Fibroblast of lung (primary cell): ENCODE results near the gene SKP1. TPM values are rescaled to one million over a fixed set of nuclear protein-coding genes. Genes with fewer than 3 reads are reported as not detected.

ENCODE experiments used
- DNase-seq, 2 donors: peaks; one replicate each; pipeline versions ENCODE4 v3.0.0 to v3.0.0-alpha.2; 2010; ENCODE audit warnings: low read depth in 2 of 2
- H2AFZ ChIP-seq: 2 replicates; pipeline ENCODE4 v1.5.1; 2012; ENCODE audit warnings: low read length, control low read depth, inconsistent platforms
- H3K27ac ChIP-seq: 2 replicates; pipeline ENCODE4 v1.5.1; 2011; ENCODE audit warnings: low read length, control low read depth; ENCODE audit not compliant: insufficient read depth
- H3K27me3 ChIP-seq: 2 replicates; pipeline ENCODE4 v1.5.1; 2011; ENCODE audit warnings: mild to moderate bottlenecking, low read length; ENCODE audit not compliant: control insufficient read depth, insufficient read depth
- H3K36me3 ChIP-seq: 2 replicates; pipeline ENCODE4 v1.5.1; 2011; ENCODE audit warnings: low read length; ENCODE audit not compliant: control insufficient read depth, insufficient read depth
- H3K4me1 ChIP-seq: 2 replicates; pipeline ENCODE4 v1.5.1; 2011; ENCODE audit warnings: low read length; ENCODE audit not compliant: control insufficient read depth, insufficient read depth; ENCODE audit errors: extremely low read depth
- H3K4me2 ChIP-seq: 2 replicates; pipeline ENCODE4 v1.5.1; 2011; ENCODE audit warnings: low read length, control low read depth; ENCODE audit not compliant: insufficient read depth; ENCODE audit errors: extremely low read depth
- H3K4me3 ChIP-seq, 4 experiments: fragments of 200-600 bp in 1 of 4; sonication (generic) in 1 of 4; replicated peaks in 1 of 4; 2 replicates each; pipeline ENCODE4 v1.5.1; 2011 to 2016; ENCODE audit warnings: low read length in 4 of 4, low read depth in 3 of 4, mild to moderate bottlenecking in 3 of 4, control low read depth in 2 of 4, inconsistent platforms in 1 of 4, mixed read lengths in 1 of 4; ENCODE audit not compliant: insufficient read depth in 1 of 4; ENCODE audit errors: control extremely low read depth in 1 of 4
- H3K79me2 ChIP-seq: 2 replicates; pipeline ENCODE4 v1.5.1; 2012; ENCODE audit warnings: mild to moderate bottlenecking, low read length, inconsistent platforms; ENCODE audit not compliant: control insufficient read depth, insufficient read depth
- H3K9ac ChIP-seq: 2 replicates; pipeline ENCODE4 v1.5.1; 2011; ENCODE audit warnings: mild to moderate bottlenecking, low read length, control low read depth; ENCODE audit not compliant: insufficient read depth
- H3K9me3 ChIP-seq: 2 replicates; pipeline ENCODE4 v1.5.1; 2012; ENCODE audit warnings: low read depth, low read length; ENCODE audit not compliant: control insufficient read depth, insufficient read depth
- H4K20me1 ChIP-seq: 2 replicates; pipeline ENCODE4 v1.5.1; 2011; ENCODE audit warnings: low read length; ENCODE audit not compliant: control insufficient read depth, insufficient read depth; ENCODE audit errors: extremely low read depth
- EZH2 ChIP-seq: IDR thresholded peaks from 2 replicates; pipeline ENCODE4 v1.5.1; 2012; ENCODE audit warnings: low read length, control low read depth, mild to moderate bottlenecking; ENCODE audit errors: missing control alignments
- polyA plus RNA-seq, 2 donors: library from polyadenylated mRNA; depleted of rRNA in 1 of 2; stranded (reverse) in 1 of 2; unstranded in 1 of 2; fragments of >200 nt; gene quantifications; 2 replicates each; pipeline ENCODE4 v1.2.1, GENCODE V29; 2011 to 2012; ENCODE audit warnings: missing spikeins in 1 of 2
- total RNA-seq: library from RNA; depleted of rRNA; stranded (reverse); fragments of >200 nt; gene quantifications from 2 replicates; pipeline ENCODE4 v1.2.1, GENCODE V29; 2014
- TF ChIP-seq, protein P1 (sequence below), 2 donors: IDR thresholded peaks in 1 of 2; conservative IDR thresholded peaks in 1 of 2; 1 replicate in 1 of 2; 2 replicates in 1 of 2; pipeline ENCODE4 v1.5.1; 2011 to 2012; ENCODE audit warnings: low read length in 2 of 2, control low read depth in 1 of 2, inconsistent platforms in 1 of 2, low read depth in 1 of 2, mild to moderate bottlenecking in 1 of 2

SKP1 gene
- total and polyA plus RNA-seq, 2 donors (not counting 1 experiment from before 2014, with no cell fraction given): 259 to 985 TPM

DNA sequence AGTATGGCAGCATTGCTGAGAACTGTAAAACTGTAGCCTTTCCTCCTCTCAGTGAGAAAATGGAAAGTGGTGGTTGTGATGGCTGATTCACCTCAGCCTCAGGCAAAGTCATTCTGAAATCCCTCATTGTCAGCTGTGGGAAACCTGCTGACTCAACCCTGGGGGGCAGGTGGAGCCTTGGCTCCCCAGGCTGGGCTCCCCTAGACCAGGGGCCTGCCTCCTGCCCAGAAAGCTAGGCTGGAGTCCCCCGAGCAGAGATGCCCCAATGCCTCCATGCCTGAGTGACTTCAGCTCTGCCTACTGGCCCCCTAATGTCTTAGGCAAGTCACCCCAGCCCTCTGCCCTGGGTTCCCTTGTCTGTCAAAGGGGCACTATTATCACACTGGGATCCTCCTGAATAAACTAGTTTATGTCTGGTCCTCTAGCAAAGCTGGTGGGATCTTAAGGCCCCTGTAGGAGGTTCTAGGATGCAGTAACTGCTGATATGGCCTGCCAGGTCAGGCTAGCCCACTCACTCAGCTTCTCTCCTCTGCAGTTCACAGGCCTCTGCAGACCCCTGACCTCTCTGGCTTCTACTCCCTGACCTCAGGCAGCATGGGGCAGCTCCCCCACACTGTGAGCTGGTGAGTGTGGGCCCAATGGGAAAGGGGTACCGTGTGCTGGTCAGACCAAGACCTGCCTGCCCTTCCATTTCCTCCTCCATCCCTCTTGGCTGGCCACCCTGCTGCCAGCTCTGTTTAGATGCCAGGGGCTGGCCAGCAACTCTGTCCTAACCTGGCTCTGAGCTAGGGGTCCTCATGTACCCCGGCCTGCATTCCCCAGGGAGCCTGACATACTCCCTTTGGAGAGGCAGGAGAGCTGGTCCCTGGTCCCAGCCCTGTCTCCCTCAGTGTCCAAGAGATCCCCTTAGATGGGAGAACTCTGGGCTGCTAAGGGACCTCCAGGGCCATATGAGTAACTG is 38.1 kb downstream of the SKP1 start:
- Histone ChIP-seq H3K9ac (no peak overlapping the region), H3K36me3 (peaks cover 16% of the 10 kb centered on the region), H2AFZ (no peak overlapping the region), H3K27me3 (no peaks in the 10 kb centered on the region), H3K4me2 (no peak overlapping the region), H3K4me1 (peaks cover 8% of the 10 kb centered on the region), H3K27ac (no peak overlapping the region), H3K79me2 (no peaks in the 10 kb centered on the region), H4K20me1 (no peaks in the 10 kb centered on the region), H3K4me3 (no peak overlapping the region), H3K9me3 (no peaks in the 10 kb centered on the region)
- peak in 1 of 2 donors; percentile 68 for DNase-seq
- no peak for TF ChIP-seq EZH2
- TF ChIP-seq, protein P1, sequence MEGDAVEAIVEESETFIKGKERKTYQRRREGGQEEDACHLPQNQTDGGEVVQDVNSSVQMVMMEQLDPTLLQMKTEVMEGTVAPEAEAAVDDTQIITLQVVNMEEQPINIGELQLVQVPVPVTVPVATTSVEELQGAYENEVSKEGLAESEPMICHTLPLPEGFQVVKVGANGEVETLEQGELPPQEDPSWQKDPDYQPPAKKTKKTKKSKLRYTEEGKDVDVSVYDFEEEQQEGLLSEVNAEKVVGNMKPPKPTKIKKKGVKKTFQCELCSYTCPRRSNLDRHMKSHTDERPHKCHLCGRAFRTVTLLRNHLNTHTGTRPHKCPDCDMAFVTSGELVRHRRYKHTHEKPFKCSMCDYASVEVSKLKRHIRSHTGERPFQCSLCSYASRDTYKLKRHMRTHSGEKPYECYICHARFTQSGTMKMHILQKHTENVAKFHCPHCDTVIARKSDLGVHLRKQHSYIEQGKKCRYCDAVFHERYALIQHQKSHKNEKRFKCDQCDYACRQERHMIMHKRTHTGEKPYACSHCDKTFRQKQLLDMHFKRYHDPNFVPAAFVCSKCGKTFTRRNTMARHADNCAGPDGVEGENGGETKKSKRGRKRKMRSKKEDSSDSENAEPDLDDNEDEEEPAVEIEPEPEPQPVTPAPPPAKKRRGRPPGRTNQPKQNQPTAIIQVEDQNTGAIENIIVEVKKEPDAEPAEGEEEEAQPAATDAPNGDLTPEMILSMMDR (conservative IDR thresholded peaks at IDR 0.05 in 1 of 2, IDR thresholded peaks at IDR 0.05 in 1 of 2; ENCODE audit: low read depth in 1 of 2, low read length in 2 of 2): no peak

DNA sequence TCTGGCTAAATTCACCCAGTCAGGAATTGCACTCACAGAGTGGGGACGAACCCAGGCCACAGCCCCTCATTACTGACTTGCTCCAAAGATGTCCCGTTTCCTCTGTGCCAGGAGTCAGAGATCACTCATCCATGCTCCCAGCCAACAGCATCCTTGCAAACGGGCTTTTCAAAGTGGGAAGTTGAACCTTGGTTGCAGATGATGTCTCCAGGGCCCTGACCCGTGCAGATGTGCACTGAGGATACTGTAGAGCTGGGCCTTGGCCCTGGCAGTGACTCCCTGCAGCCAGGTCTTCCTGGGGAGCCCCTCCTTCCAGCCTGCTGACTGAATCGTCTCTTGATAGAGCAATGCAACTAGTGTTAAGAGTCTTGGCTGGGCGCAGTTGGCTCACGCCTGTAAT is 40.0 kb downstream of the SKP1 start:
- H3K4me1 ChIP-seq: peaks cover 8% of the 10 kb centered on the region
- H3K79me2 ChIP-seq: no peaks in the 10 kb centered on the region
- H3K9ac ChIP-seq: no peak overlapping the region
- H2AFZ ChIP-seq: no peak overlapping the region
- no peak overlapping the region for H3K4me2 ChIP-seq
- TF ChIP-seq, protein P1 (conservative IDR thresholded peaks at IDR 0.05 in 1 of 2, IDR thresholded peaks at IDR 0.05 in 1 of 2; ENCODE audit: low read depth in 1 of 2, low read length in 2 of 2): no peak
- no peak for TF ChIP-seq EZH2
- H3K9me3 ChIP-seq: no peaks in the 10 kb centered on the region
- no peaks in the 10 kb centered on the region for H4K20me1 ChIP-seq
- peaks cover 10% of the 10 kb centered on the region for H3K36me3 ChIP-seq
- H3K27ac ChIP-seq: no peak overlapping the region
- no peak overlapping the region for H3K4me3 ChIP-seq
- no peaks in the 10 kb centered on the region for H3K27me3 ChIP-seq
- DNase-seq: no peak

- H3K36me3 ChIP-seq: peaks cover 10% of the 10 kb centered on the region
Measured at GRCh38 chr5:134136221-134136631, 40.5 kb downstream of the SKP1 start.

More at GRCh38 chr5:134136221-134136631, 40.5 kb downstream of the SKP1 start:
- no peaks in the 10 kb centered on the region for H3K9me3 ChIP-seq
- no peak for TF ChIP-seq EZH2
- TF ChIP-seq, protein P1 (conservative IDR thresholded peaks at IDR 0.05 in 1 of 2, IDR thresholded peaks at IDR 0.05 in 1 of 2; ENCODE audit: low read depth in 1 of 2, low read length in 2 of 2): no peak
- no peaks in the 10 kb centered on the region for H4K20me1 ChIP-seq
- no peak for DNase-seq
- no peak overlapping the region for H3K27ac ChIP-seq
- H2AFZ ChIP-seq: no peak overlapping the region
- no peak overlapping the region for H3K4me2 ChIP-seq
- no peaks in the 10 kb centered on the region for H3K27me3 ChIP-seq
- no peaks in the 10 kb centered on the region for H3K79me2 ChIP-seq
- no peak overlapping the region for H3K4me3 ChIP-seq
- no peak overlapping the region for H3K9ac ChIP-seq
- H3K4me1 ChIP-seq: peaks cover 8% of the 10 kb centered on the region
